GM19043 (cell line): ENCODE measurements around the gene TOP1.

Experiments used
- ATAC-seq: cut with Tn5 transposase; IDR thresholded peaks from one replicate; pipeline ENCODE4 v1.9.1; 2021; ENCODE audit warnings: low read depth; ENCODE audit not compliant: unreplicated experiment

TOP1 gene

DNA sequence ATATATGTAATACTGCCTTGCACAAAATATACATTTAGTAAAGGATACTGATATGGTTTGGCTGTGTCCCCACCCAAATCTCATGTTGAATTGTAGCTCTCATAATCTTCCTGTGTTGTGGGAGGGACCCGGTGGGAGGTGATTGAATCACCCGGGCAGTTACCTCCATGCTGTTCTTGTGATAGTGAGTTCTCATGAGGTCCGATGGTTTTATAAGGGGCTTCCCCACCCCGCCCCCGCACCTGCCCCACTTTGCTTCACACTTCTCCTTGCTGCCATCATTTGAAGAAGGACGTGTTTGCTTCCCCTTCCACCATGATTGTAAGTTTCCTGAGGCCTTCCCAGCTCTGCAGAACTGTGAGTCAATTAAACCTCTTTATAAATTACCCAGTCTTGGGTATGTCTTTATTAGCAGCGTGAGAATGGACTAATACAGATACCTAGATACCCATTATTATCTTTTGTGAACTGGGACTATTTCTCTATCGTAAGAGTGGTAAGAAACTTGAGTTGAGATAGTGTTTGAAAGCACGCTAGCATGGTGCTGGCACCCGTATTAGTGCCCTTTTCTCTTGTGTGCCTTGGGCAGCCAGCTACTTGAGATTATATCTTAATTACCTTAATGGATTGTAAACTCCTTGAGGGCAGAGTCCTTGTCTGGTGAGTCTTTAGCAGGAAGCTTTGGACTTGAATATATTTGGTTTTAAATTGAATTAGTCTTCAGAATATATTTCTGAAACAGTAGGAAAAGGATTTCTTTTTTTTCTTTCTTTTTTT lies 25.6 kb downstream of the TOP1 start:
- ATAC-seq: no peak

DNA sequence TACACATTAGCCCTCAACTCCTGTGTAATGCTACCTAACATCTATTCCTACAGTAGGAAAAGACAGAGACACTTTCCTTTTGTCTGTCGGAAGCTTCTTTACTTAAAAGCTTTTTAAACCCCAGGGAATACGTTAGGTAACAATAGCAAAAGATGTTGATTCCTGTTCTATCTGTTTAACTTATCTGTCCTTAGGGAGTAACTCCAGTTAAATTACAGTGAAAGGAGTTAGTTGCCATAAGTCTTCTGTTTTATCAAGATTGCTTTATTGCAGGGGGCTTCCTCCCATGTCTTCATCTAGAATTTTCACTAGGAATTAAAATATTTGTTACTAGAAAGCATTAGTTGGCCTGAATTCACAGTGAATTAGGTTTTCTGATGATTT lies 26.2 kb downstream of the TOP1 start:
- ATAC-seq: no peak

DNA sequence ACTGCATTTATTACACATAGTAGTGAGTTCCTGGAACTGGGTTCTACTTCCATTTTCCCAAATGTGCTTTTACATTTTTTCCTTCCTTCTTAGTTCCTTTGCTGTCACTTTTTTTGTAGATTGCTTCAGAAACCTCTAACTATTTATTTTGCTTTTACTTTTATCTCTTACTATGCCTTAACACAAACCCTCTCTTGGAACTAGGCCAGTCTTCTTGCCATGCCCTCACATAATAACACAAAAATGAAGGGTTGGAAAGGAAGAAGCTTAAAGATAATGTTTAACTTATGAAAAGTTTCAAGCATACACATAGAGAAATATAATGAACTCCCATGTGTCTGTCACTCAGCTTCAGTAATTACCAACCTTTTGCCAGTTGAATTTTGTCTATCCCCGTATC lies 27.1 kb downstream of the TOP1 start:
- no peak for ATAC-seq

DNA sequence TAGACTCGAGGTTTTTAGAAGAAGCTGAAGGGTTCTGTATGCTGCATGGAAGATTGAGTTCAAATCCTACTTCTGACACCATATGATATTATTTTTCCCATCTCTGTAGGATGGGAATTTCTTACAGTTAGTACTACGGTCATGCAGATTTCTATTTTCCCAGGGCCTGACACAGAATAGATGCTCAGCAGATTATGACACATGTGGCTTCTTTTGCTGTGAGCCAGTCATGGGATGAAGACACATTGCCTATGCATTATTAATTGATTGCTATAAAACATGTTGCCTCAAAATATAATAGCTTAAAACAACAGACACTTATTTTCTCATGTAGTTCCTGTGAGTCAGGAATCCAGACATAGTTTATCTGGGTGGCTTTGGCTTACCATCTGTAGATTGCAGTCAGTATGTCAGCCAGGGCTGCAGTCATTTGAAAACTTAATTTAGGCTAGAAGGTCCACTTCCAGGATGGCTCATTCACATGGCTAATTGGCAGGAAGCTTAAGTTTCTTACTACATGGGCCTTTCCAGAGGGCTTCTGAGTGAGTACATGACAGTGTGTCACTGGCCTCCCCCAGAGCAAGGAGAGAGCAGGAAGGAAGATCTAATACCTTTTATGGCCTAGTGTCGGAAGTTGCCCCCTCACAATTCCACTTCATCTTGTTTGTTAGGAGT lies 29.5 kb downstream of the TOP1 start:
- ATAC-seq: no peak

DNA sequence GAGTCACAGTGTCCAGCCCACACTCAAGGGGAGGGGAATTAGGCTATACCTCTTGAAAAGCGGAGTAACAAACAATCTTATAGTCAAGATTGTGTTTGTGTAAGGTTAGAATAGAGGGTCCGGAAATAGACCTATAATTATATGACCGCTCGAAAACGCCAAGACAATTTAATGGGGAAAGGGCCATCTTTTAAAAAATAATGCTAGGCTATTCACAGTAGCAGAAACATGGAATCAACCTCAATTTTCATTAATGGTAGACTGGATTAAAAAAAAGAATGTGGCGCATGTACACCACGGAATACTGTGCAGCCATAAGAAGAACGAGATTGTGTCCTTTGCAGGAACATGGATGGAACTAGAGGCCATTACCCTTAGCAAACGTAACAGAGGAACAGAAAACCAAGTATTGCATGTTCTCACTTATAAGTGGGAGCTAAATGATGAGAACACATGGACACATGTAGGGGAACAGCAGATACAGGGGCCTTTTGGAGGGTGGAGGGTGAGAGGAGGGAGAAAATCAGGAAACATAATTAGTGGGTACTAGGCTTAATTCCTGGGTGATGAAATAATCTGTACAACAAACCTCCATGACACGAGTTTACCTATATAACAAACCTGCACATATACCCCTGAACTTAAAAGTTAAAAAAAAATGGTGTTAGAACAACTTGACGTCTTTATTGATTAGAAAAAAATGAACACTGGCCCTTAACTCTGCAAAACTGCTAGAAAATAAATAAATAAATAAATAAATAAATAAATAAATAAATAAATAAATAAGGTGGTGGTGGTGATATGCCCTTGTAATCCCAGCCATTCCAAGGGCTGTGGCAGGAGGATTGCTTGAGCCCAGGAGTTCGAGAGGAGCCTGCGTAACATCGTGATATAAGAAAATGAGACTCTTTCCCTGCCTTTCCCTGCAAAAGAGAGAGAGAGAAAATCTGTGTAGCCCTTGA lies 30.3 kb downstream of the TOP1 start:
- ATAC-seq: no peak

DNA sequence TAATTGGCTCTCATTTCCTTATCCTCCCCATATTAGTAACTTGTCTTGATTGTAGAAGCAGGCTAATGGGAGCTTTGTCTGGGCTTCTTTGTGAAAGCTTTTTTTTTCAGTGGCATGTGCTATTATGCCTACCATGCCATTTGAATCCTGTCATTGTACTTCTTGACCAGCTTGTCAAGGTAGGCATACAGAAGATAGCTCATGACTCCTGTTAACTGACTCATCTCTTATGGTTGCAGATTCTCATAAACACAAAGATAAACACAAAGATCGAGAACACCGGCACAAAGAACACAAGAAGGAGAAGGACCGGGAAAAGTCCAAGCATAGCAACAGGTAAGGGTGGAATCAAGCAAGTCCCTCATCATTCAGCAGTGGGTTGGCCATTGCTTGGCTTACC lies 32.5 kb downstream of the TOP1 start:
- ATAC-seq: no peak

DNA sequence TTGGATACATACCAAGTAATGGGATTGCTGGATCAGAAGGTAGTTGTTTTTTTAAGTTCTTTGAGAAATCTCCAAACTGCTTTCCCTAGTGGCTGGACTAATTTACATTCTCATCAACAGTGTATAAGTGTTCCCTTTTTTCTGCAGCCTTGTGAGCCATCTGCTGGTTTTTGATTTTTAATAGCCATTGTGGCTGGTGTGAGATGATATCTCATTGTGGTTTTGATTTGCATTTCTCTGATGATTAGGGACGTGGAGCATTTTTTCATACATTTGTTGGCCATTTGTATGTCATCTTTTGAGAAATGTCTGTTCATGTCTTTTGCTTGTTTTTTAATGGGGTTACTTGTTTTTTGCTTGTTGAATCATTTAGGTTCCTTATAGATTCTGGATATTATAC lies 34.8 kb downstream of the TOP1 start:
- no peak for ATAC-seq

DNA sequence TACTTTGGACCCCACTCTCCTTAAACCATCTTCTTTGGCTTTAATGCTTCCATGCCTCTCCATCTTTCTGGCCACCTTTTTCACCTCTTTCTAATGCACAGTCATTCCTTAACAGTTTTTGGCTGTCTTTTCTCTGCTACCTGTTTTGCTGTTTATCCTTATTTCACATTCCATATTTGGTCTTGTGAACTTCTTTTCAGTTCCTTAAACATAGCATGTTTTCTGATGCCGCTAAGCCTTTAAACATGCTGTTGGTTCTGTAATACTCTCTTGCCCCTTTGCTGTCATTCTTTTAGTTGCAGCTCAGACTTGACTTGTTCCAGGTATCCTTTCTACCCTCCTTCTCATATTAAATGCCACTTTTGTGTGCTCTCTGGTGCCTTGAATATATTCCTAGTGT lies 35.8 kb downstream of the TOP1 start:
- peak; percentile 91 for ATAC-seq

DNA sequence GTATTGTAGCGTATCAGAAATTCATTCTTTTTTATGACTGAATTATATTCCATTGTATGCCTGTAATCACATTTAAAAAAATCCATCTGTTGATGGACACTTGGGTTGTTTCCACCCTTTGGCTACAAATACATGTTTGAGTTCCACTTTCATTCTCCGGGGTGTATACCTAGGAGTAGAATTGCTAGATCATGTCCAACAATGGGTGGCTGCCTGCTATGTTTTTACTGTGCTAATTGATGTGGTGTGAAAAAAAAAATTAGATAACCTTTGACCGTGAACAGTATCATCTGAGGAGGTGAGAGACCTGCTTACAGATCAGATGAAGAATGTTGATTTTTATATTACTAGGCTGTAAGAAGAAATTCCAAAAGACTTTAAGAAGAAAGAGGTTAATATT lies 37.1 kb downstream of the TOP1 start:
- no peak for ATAC-seq

DNA sequence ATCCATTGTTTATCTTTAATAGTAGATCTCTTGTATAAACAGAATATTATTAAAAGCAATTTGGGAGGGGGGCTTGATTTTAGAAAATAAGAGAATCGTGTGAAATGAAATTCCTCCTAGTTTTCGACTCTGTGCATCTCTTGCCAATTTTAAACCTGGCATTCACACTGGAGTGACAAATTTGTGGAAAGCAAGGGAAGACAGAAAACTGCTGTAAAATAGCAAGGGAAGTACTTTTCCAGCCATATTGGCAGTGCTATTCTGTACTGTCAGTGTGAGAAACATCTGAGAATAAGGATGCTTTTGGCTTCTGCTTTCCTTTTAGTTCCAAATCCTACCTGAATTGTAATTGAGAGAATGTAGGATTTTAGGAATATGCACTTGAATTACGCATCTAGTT lies 40.2 kb downstream of the TOP1 start:
- ATAC-seq: no peak

DNA sequence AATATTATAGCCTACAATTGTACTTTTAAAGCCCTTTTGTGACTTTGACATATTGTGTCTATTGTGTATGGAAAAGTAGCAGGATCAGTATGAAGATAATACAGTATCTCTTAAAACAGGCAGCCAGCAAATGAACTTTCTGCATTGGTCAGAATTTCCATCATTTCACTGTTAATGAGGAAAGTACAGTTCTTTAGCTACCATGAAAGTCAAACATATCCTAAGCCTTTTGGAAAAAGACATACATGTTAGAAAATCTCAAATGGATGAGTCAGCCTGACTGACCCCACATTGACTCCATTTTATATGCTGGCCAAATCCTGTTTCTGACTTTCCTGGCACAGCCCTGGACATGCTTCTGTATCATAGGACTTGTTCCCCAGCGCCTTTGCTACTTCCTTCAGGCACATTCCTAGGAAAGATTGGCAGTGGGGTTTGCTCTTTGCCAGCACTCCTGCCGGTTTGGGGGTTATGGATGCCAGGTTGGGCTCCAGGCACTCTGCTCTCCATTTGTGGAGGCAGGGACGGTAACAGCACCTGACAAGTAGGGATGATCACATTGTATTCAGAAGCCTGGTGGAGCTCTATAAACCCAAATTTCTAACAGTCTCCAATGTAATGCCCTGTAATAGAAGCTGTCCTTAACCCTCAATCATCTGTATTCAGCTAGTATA lies 43.7 kb downstream of the TOP1 start:
- ATAC-seq: no peak

DNA sequence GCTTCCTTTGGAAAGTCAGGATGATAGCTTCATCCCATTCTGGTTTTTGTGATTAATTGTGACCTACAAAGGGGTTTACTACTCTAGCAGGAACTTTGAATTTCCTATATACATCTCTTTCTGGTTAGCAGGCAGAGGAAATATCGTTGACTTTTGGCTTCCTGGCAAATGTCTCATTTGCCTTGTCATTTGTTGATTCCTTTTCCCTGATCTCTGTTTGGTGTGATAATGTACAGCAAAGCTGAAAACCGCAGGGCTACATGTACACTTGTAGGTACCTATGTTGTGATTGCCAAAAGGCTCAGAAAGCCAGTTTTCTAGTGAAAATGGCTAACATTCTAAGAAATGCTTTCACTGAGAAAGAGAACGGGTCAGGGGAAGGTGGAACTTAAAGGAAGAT lies 44.3 kb downstream of the TOP1 start:
- no peak for ATAC-seq

DNA sequence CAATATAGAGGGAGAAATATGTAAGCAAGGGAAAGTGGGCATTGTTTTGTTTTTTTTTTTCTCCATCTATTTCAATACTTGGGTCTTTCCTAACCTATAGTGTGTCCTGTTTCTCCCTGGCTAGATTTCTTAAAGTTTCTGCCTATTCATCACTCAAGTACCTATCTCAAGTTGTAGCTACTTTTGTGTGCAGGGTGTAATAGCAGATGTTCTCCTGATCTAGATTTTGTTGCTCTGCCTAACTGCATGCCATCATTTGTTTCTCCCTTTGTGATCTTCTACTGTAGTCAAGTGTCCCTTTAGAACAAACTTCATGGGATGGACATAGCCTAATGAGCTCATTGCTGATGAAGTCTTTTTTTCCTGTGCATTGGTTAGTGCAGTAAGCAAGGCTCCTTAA lies 45.8 kb downstream of the TOP1 start:
- no peak for ATAC-seq

DNA sequence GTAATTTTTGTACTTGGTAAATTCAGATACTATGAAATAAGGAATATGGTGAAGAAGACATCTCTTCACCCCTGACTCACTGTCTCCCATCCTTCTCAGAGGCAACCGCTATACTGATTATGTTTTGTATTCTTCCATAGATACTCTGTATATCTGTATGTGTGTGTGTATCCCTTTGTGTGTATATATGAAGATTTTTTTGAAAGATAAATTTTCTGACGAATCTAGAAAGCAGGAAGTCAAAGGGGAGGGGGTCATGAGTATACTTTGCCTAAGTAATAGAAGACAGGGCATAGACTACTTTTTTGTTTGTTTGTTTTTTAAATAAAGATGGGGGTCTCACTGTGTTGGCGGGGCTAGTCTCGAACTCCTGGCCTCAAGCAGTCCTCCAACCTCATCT lies 48.2 kb downstream of the TOP1 start:
- no peak for ATAC-seq

DNA sequence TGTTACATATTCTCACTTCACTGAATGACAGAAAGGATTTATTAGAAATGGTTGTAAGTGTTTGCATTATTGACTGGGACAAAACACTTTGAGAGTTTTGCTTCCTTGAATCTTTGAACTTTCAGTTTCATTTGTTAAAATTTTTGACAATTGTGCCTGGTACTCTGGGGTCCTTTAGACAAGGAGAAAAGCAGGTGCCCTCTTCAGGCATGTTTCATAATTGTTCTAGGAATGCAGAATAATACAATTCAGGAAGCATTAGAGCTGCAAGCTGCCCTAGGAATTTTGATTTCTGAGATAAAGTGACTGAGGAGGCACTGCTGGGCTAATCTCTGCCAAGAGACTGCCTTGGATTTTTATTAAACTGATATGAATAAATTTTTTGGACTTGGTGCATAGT lies 49.7 kb downstream of the TOP1 start:
- ATAC-seq: no peak

DNA sequence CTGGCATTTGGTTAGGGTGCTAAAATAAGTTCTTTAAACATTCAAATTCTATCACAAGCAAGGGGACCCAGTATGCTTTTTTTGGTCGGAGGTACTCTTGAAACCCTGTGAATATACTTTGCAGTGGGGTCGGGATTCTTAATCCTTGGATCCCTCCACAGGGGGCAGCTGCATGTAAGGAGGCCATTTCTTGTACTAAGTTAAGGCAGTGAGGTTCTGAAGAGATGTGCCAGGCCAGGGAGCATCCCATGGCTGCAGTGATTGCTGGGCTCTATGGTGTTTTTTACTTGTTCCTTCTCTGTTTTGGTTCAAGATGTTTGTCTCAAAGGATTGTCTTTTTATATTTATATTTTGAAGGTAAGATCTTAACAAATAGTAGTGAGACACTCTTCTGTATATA lies 50.4 kb downstream of the TOP1 start:
- ATAC-seq: no peak

DNA sequence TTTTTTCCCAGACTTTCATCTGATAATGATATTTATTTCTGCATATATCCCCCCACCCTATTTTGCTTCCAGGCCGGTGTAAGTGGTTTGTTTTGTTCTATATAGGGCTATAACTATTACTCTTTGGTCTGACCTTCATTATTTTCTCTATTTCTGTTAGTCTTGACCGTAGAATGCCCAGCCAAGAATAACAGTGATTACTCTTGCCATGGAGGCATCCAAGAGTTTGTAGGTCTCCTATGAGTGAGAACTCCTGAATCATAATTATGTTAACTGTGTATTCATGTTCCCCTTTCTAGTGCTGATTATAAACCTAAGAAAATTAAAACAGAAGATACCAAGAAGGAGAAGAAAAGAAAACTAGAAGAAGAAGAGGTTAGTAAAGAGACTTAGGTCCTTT lies 52.2 kb downstream of the TOP1 start:
- ATAC-seq: no peak

DNA sequence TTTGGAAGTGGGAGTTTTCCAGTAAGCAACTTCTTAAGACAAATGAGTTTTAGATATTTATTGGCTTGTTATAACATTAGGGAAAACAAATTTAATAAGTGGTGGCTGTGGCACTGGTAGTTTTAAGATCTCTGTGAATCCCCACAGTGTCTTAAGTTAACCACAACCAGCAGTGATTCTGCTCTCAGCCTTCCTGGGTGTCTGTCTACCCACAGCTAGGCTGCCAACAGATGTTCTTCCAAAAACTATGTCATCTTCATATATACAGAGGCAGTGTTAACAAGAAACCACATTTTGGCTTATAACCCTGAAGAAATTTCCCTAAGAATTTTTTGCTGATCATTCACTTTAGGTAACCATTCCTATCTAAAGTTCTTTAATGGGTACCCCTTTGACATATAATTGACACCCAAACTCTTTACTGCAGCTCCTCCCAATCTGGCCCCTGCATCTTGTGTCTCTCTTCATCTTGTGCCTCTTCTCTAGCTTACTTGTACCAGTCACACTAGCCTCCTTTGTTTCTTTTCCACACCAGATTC lies 52.7 kb downstream of the TOP1 start:
- no peak for ATAC-seq

DNA sequence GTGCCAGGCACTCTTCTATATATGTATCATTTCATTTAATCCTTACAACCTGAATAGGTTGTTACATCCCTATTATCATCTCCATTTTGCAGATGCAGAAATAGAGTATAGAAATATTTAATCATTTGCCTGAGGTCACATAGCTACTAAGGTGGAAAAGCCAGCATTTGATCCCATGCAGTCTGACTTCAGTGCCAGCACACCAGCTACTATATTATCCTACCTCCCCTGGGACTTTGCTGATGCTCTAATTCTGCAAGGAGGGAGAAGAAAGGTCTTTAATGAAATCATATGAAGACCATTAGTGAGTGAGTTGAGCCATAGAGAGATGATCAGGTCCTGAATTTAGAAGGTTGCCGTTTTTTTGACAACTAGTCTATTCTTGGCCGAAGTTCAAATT lies 53.7 kb downstream of the TOP1 start:
- ATAC-seq: no peak

DNA sequence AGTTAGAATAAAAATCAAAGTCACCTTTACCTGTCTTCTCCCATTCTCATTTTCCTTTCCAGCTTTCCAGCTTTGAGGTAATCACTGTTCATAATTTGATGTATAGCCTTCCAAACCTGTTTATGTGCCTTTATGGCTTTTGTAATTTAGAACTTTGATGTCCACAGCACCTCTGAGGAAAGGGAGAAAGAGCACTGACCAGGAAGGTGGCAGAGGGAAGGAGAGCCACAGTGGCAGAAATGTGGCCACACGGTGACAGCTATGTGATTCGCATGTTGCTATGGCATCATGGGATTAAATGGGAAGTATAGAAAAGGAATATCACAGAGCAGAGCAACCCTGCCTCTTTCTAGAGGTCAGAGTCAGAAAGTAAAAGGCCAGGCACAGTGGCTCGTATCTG lies 57.0 kb downstream of the TOP1 start:
- ATAC-seq: no peak
